ENCODE results near the gene CEP152. TPM values are rescaled to one million over a fixed set of nuclear protein-coding genes. Genes with fewer than 3 reads are reported as not detected.

Gene CEP152
- total and polyA plus RNA-seq, 10 of the 15 experiments (the other 5 are each of a cell fraction or from before 2014, with no cell fraction given), result 5.3 to 22.6 (median 14.2) TPM

GRCh38 chr15:48784756-48785155 lies 26.1 kb downstream of the CEP152 start:
- no peaks in the 10 kb centered on the region for H4K20me1 ChIP-seq (ENCODE audit: control insufficient read depth, insufficient read depth)
- no peak overlapping the region for H3K9ac ChIP-seq (ENCODE audit: control insufficient read depth, insufficient read depth, low read length)
- no peaks in the 10 kb centered on the region for H3K27me3 ChIP-seq (replicated peaks in 1 of 2; ENCODE audit: control insufficient read depth in 2 of 2, insufficient read depth in 2 of 2, low read length in 1 of 2)
- no peaks in the 10 kb centered on the region for H3K4me1 ChIP-seq (ENCODE audit: control insufficient read depth, insufficient read depth, low read length)
- POLR2A ChIA-PET, result interaction anchor here (1.2 kb wide), 1 partner anchor 26 kb away, joined by 5 read pairs; the partner anchor contains the start of gene CEP152
- no peak overlapping the region for H3K4me2 ChIP-seq (ENCODE audit: control insufficient read depth, insufficient read depth)
- DNase-seq (ENCODE audit: low read depth, low spot score), result no peak
- BruUV-seq (replicated peaks), result no TSS peak
- H3K4me3 ChIP-seq, result no peak overlapping the region
- SMC1A ChIA-PET (ENCODE audit: uncharacterized antibody, unreplicated experiment), result interaction anchor here (0.9 to 1.0 kb wide), 2 partner anchors 25 to 32 kb away, joined by 4 to 5 read pairs; no protein-coding TSS in a partner anchor
- WGBS (ENCODE audit: insufficient coverage, insufficient replicate concordance, low lambda C conversion rate, missing lambda C conversion rate), result 97% methylated on average over 2 of the region's 2 CpGs
- peaks cover 3 to 6% of the 10 kb centered on the region in 2 experiments for H3K36me3 ChIP-seq (ENCODE audit: control insufficient read depth in 2 of 2, insufficient read depth in 2 of 2, low read length in 1 of 2)
- no peak for ATAC-seq
- intact Hi-C loops (cut with micrococcal nuclease; ENCODE audit: unreplicated experiment), result no loop called here
- H3K79me2 ChIP-seq (ENCODE audit: control insufficient read depth, insufficient read depth, low read length), result no peaks in the 10 kb centered on the region
- in situ Hi-C loops (cut with MboI), result no loop called here
- FAIRE-seq, result no peak
- H2AFZ ChIP-seq (ENCODE audit: control insufficient read depth, low read depth, low read length), result no peak overlapping the region
- CTCF ChIA-PET, result no interaction called here
- no peaks in the 10 kb centered on the region for H3K9me3 ChIP-seq (replicated peaks; ENCODE audit: control insufficient read depth, insufficient read depth, low read length)
- H3K27ac ChIP-seq (ENCODE audit: control insufficient read depth, insufficient read depth), result no peak overlapping the region
- TF ChIP-seq ELK1 (IDR thresholded peaks at IDR 0.05; ENCODE audit: low read depth, low read length) (no peak), HSF1 (IDR thresholded peaks at IDR 0.05; ENCODE audit: low read depth, low read length) (no peak)
- RAD21 ChIA-PET (ENCODE audit: unreplicated experiment), result no interaction called here

- in situ Hi-C loops (cut with MboI) (no loop called here), intact Hi-C loops (cut with micrococcal nuclease; ENCODE audit: unreplicated experiment) (no loop called here)
- ChIA-PET RAD21 (ENCODE audit: unreplicated experiment) (interaction anchor here (0.8 kb wide), 1 partner anchor 28 kb away, joined by 3 read pairs; the partner anchor contains the start of gene CEP152), CTCF (no interaction called here), SMC1A (ENCODE audit: uncharacterized antibody, unreplicated experiment) (interaction anchor here (1.1 to 1.2 kb wide), 3 partner anchors 10 to 21 kb away, joined by 3 to 4 read pairs (median 4); no protein-coding TSS in a partner anchor), POLR2A (no interaction called here)
- no peaks in the 10 kb centered on the region for H4K20me1 ChIP-seq (ENCODE audit: control insufficient read depth, insufficient read depth)
- 98% methylated on average over 2 of the region's 2 CpGs for whole genome bisulfite sequencing (ENCODE audit: insufficient coverage, insufficient replicate concordance, low lambda C conversion rate, missing lambda C conversion rate)
- H3K27ac ChIP-seq (ENCODE audit: control insufficient read depth, insufficient read depth), result no peak overlapping the region
- no peaks in the 10 kb centered on the region for H3K4me1 ChIP-seq (ENCODE audit: control insufficient read depth, insufficient read depth, low read length)
- peak; percentile 28; the same call in 1 of the 3 replicates for ATAC-seq
- no peak for DNase-seq (ENCODE audit: low read depth, low spot score)
- BruUV-seq (replicated peaks), result no TSS peak
- H3K4me3 ChIP-seq, result no peak overlapping the region
- H3K27me3 ChIP-seq (replicated peaks in 1 of 2; ENCODE audit: control insufficient read depth in 2 of 2, insufficient read depth in 2 of 2, low read length in 1 of 2), result no peaks in the 10 kb centered on the region
- FAIRE-seq, result no peak
- H3K9me3 ChIP-seq (replicated peaks; ENCODE audit: control insufficient read depth, insufficient read depth, low read length), result no peaks in the 10 kb centered on the region
- H3K36me3 ChIP-seq (ENCODE audit: control insufficient read depth in 2 of 2, insufficient read depth in 2 of 2, low read length in 1 of 2), result peaks cover 3 to 6% of the 10 kb centered on the region in 2 experiments
- H2AFZ ChIP-seq (ENCODE audit: control insufficient read depth, low read depth, low read length), result no peak overlapping the region
- no peaks in the 10 kb centered on the region for H3K79me2 ChIP-seq (ENCODE audit: control insufficient read depth, insufficient read depth, low read length)
- no peak overlapping the region for H3K9ac ChIP-seq (ENCODE audit: control insufficient read depth, insufficient read depth, low read length)
- no peak overlapping the region for H3K4me2 ChIP-seq (ENCODE audit: control insufficient read depth, insufficient read depth)
- no peak for TF ChIP-seq LARP7 (IDR thresholded peaks at IDR 0.05)
- TF ChIP-seq SUZ12 (IDR thresholded peaks at IDR 0.05; ENCODE audit: unreplicated experiment), result no peak
- TF ChIP-seq STAT1 (conservative IDR thresholded peaks at IDR 0.05), result no peak
- TF ChIP-seq BCL3 (IDR thresholded peaks at IDR 0.05; ENCODE audit: borderline replicate concordance, insufficient read depth, low read depth, low read length, poor library complexity, severe bottlenecking), result no peak
- no peak for TF ChIP-seq EGR1 (IDR thresholded peaks at IDR 0.05; ENCODE audit: borderline replicate concordance in 1 of 2, low read depth in 2 of 2, low read length in 2 of 2)
- no peak for TF ChIP-seq IRF4 (IDR thresholded peaks at IDR 0.05; ENCODE audit: low read depth, low read length)
- TF ChIP-seq CTCF (IDR thresholded peaks at IDR 0.05 in 2 of 3, conservative IDR thresholded peaks at IDR 0.05 in 1 of 3; ENCODE audit: control insufficient read depth in 2 of 3, extremely low read depth in 1 of 3, insufficient read depth in 1 of 3, low read depth in 3 of 3, low read length in 3 of 3), result no peak
- TF ChIP-seq CBX3 (IDR thresholded peaks at IDR 0.05; ENCODE audit: borderline replicate concordance, low read depth), result no peak
Observed at GRCh38 chr15:48782911-48783310, 28.0 kb downstream of the CEP152 start.
